ENCODE measurements around the gene GABBR2.

DNA sequence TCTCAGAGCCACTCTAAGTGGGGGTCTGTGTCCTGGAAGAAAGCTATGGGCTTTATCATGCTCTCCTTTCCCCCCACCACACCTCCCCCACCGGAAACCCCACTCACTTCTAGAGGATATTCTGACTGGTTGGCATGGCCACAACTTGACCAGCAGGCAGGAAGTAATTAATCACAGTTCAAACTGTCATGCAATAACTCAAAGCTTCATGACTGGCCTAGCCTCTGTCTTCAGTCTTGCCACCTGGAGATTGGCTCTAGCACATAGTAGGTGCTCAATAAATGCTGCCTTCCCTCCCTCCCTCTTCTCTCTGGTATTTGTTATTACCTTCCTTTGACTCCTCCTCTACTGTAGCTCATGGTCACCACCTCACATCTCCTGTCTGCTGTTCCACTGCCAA is 124.7 kb downstream of the GABBR2 start:
- TF ChIP-seq, protein P1, sequence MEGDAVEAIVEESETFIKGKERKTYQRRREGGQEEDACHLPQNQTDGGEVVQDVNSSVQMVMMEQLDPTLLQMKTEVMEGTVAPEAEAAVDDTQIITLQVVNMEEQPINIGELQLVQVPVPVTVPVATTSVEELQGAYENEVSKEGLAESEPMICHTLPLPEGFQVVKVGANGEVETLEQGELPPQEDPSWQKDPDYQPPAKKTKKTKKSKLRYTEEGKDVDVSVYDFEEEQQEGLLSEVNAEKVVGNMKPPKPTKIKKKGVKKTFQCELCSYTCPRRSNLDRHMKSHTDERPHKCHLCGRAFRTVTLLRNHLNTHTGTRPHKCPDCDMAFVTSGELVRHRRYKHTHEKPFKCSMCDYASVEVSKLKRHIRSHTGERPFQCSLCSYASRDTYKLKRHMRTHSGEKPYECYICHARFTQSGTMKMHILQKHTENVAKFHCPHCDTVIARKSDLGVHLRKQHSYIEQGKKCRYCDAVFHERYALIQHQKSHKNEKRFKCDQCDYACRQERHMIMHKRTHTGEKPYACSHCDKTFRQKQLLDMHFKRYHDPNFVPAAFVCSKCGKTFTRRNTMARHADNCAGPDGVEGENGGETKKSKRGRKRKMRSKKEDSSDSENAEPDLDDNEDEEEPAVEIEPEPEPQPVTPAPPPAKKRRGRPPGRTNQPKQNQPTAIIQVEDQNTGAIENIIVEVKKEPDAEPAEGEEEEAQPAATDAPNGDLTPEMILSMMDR (IDR thresholded peaks at IDR 0.05) = no peak
- no peak for TF ChIP-seq POLR2AphosphoS5 (IDR thresholded peaks at IDR 0.05)
